ENCODE data around the gene TTC27. TPM values are rescaled to one million over a fixed set of nuclear protein-coding genes. Genes with fewer than 3 reads are reported as not detected.

TTC27 gene
- total RNA-seq, 2 experiments from 2014 or later, result 30.1 to 33.8 TPM

DNA sequence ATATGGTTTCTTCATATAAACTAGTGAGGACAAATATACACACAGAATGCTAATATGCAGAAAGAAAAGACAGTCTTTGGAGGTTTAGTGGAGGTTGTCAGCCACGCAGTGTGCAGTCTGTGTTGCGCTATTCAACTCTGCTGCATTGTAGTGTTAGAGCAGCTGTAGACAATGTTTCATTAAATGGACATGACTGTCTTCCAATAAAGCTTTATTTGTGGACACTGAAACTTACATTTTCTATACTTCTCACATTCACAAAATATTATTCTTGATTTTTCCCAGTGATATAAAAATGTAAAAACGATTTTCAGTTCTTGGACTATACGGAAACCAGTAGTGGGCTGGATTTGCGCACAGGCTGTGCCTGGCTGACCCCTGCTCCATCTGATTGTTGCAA is 13.3 kb downstream of the TTC27 start:
- H3K27me3 Mint-ChIP-seq, result no peaks in the 10 kb centered on the region
- POLR2A ChIA-PET, result no interaction called here
- ATAC-seq, result no peak
- H3K36me3 Mint-ChIP-seq (ENCODE audit: low read depth), result peaks cover 22% of the 10 kb centered on the region
- DNase-seq, result no peak
- TF ChIP-seq, protein P1, sequence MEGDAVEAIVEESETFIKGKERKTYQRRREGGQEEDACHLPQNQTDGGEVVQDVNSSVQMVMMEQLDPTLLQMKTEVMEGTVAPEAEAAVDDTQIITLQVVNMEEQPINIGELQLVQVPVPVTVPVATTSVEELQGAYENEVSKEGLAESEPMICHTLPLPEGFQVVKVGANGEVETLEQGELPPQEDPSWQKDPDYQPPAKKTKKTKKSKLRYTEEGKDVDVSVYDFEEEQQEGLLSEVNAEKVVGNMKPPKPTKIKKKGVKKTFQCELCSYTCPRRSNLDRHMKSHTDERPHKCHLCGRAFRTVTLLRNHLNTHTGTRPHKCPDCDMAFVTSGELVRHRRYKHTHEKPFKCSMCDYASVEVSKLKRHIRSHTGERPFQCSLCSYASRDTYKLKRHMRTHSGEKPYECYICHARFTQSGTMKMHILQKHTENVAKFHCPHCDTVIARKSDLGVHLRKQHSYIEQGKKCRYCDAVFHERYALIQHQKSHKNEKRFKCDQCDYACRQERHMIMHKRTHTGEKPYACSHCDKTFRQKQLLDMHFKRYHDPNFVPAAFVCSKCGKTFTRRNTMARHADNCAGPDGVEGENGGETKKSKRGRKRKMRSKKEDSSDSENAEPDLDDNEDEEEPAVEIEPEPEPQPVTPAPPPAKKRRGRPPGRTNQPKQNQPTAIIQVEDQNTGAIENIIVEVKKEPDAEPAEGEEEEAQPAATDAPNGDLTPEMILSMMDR (IDR thresholded peaks at IDR 0.05), result no peak
- no peaks in the 10 kb centered on the region for H3K4me1 Mint-ChIP-seq (ENCODE audit: low read depth)
- no peak overlapping the region for H3K27ac Mint-ChIP-seq
- no peak overlapping the region for H3K4me3 Mint-ChIP-seq
- intact Hi-C loops (cut with micrococcal nuclease), result no loop called here
- H3K9me3 Mint-ChIP-seq, result no peaks in the 10 kb centered on the region
- CTCF ChIA-PET, result no interaction called here

DNA sequence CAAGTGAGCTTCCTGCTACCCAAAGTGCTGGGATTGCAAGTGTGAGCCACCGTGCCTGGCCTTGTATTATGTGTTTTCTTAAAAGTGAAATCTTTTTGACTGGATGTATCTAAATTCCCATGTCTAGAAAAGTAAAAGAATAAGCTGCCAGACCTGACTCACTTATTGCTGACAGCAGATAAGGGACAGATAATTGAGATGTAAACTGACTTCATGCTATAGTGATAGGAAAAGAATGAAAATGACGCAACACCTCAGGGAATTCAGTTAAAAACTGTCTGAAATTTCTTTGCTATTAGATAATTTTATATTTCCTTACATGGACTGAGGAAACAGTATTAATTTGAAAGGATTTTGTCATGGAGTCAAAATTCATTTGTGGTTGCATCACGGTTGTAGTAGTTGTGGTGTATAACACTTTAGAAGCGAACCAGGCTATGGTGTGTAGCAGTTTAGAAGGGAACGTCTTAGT is 19.4 kb downstream of the TTC27 start:
- intact Hi-C loops (cut with micrococcal nuclease), result no loop called here
- no peak overlapping the region for H3K27ac Mint-ChIP-seq
- no peaks in the 10 kb centered on the region for H3K9me3 Mint-ChIP-seq
- peaks cover 33% of the 10 kb centered on the region for H3K36me3 Mint-ChIP-seq (ENCODE audit: low read depth)
- ATAC-seq (no peak), DNase-seq (no peak)
- ChIA-PET POLR2A (no interaction called here), CTCF (interaction anchor here (0.9 kb wide), 1 partner anchor 18 kb away, joined by 3 read pairs; no protein-coding TSS in a partner anchor)
- H3K4me3 Mint-ChIP-seq, result no peak overlapping the region
- H3K4me1 Mint-ChIP-seq (ENCODE audit: low read depth), result peaks cover 4% of the 10 kb centered on the region
- TF ChIP-seq, protein P1 (IDR thresholded peaks at IDR 0.05), result no peak
- no peaks in the 10 kb centered on the region for H3K27me3 Mint-ChIP-seq

DNA sequence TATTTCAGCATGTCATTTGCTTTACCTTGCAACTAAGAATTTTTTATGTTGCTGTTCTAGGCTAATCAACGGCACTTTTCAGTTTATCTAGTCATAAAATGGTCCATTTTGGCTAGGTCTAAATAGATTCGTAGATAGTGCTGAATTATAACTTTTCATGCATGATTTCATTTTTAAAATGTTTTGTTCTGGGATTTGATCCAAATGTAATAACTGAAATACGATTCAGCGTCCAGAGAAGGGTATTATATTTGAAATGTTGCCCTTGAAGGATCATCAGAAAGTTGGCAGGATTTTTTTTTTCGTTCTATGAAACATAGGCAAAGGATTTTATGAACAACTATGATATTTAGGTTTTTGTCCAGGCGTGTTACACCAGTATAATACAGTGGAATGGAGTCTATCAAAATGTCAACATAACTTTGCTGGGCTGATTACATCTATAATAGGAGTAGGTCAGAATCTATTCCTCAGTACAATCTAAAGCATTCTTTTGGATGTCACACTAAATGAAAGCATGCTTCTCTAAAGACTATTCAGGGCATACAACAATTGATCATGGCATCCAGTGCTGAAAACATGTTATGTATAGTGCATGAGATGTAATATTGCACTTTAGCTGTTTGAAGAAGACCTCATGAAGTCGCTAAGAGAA is 24.8 kb downstream of the TTC27 start:
- intact Hi-C loops (cut with micrococcal nuclease), result no loop called here

DNA sequence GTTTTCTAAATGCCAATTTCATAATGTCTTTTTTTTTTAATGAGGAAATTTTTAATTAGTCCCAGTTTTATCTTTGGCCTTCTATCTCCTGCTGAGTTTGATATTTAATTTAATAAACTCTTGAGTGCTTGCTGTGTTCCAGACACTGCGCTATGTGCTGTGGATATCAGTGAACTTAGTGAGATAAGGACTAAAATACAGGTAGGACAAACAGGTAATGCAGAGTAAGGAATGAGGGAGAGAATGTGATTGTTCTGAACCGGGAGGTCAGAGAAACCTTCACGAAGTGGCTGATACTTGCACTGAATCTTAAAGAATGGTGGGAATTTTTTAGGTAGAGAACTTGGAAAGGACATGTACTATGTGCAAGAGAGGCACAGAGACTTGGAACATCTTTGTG is 28.2 kb downstream of the TTC27 start:
- intact Hi-C loops (cut with micrococcal nuclease), result no loop called here
- Mint-ChIP-seq H3K9me3 (peaks cover 2% of the 10 kb centered on the region), H3K4me1 (ENCODE audit: low read depth) (peaks cover 2% of the 10 kb centered on the region), H3K27me3 (no peaks in the 10 kb centered on the region), H3K4me3 (no peak overlapping the region), H3K27ac (no peak overlapping the region), H3K36me3 (ENCODE audit: low read depth) (peaks cover 44% of the 10 kb centered on the region)
- TF ChIP-seq, protein P1 (IDR thresholded peaks at IDR 0.05), result no peak
- no peak for ATAC-seq
- ChIA-PET CTCF (no interaction called here), POLR2A (interaction anchor here (0.6 kb wide), 1 partner anchor 22 kb away, joined by 3 read pairs; no protein-coding TSS in a partner anchor)
- DNase-seq, result no peak

More for the DNA sequence above, 24.8 kb downstream of the TTC27 start:
- Mint-ChIP-seq H3K4me1 (ENCODE audit: low read depth) (peaks cover 5% of the 10 kb centered on the region), H3K36me3 (ENCODE audit: low read depth) (peaks cover 31% of the 10 kb centered on the region), H3K27me3 (no peaks in the 10 kb centered on the region), H3K27ac (no peak overlapping the region), H3K4me3 (no peak overlapping the region), H3K9me3 (no peaks in the 10 kb centered on the region)
- ChIA-PET POLR2A (no interaction called here), CTCF (no interaction called here)
- ATAC-seq (no peak), DNase-seq (no peak)
- TF ChIP-seq, protein P1 (IDR thresholded peaks at IDR 0.05), result no peak

DNA sequence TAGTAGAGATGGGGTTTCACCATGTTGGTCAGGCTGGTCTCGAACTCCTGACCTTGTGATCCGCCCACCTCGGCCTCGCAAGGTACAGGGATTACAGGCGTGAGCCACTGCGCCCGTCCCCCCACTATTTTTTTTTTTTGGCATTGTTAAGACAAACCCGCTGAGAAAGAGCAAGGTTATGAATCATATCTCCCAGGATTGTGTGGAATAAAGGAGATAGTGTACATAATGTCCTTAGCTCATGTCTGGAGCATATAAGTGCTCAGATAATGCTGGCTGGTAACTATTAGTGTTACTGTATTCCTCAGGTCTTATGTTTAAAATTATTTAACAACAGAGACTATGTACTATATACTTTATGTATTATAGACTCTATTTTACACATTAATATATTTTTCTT is 36.0 kb downstream of the TTC27 start:
- H3K4me3 Mint-ChIP-seq, result no peak overlapping the region
- H3K9me3 Mint-ChIP-seq, result peaks cover 2% of the 10 kb centered on the region
- no peak overlapping the region for H3K27ac Mint-ChIP-seq
- POLR2A ChIA-PET, result no interaction called here
- H3K36me3 Mint-ChIP-seq (ENCODE audit: low read depth), result peaks cover 43% of the 10 kb centered on the region
- TF ChIP-seq, protein P1 (IDR thresholded peaks at IDR 0.05), result no peak
- CTCF ChIA-PET, result no interaction called here
- peaks cover 12% of the 10 kb centered on the region for H3K4me1 Mint-ChIP-seq (ENCODE audit: low read depth)
- intact Hi-C loops (cut with micrococcal nuclease), result no loop called here
- no peaks in the 10 kb centered on the region for H3K27me3 Mint-ChIP-seq
- DNase-seq (no peak), ATAC-seq (no peak)
